ENCODE results near the gene AMBP. TPM values are rescaled to one million over a fixed set of nuclear protein-coding genes. Genes with fewer than 3 reads are reported as not detected.

Gene AMBP
- total and polyA plus RNA-seq, 2 of the 13 experiments (the other 11 are each of a cell fraction or from before 2014, with no cell fraction given), result 1,510 to 2,580 TPM

- no peak for TF ChIP-seq ZSCAN12 (CRISPR knock-in tag; IDR thresholded peaks at IDR 0.05)
- peak; percentile 31; the same call in 1 of the 2 replicates for TF ChIP-seq KDM4B (CRISPR knock-in tag; IDR thresholded peaks at IDR 0.05)
- no peak for TF ChIP-seq ZFP36L1 (CRISPR knock-in tag; IDR thresholded peaks at IDR 0.05)
- TF ChIP-seq PRDM15 (CRISPR knock-in tag; IDR thresholded peaks at IDR 0.05), result no peak
- no peak for TF ChIP-seq XRCC5 (optimal IDR thresholded peaks at IDR 0.05; ENCODE audit: low read length)
- TF ChIP-seq ZNF431 (CRISPR knock-in tag; IDR thresholded peaks at IDR 0.05; ENCODE audit: borderline replicate concordance, low read depth), result no peak
- no peak for TF ChIP-seq CAMTA2 (CRISPR knock-in tag; IDR thresholded peaks at IDR 0.05; ENCODE audit: borderline replicate concordance)
- TF ChIP-seq ISL2 (CRISPR knock-in tag; IDR thresholded peaks at IDR 0.05), result 0 out of 2 replicates have a peak, but pooled peaks have one; percentile 15
- no peak for TF ChIP-seq ZNF850 (CRISPR knock-in tag; conservative IDR thresholded peaks at IDR 0.05)
- TF ChIP-seq ZNF263 (CRISPR knock-in tag; IDR thresholded peaks at IDR 0.05), result no peak
- no peak for TF ChIP-seq ZFP36 (IDR thresholded peaks at IDR 0.05; ENCODE audit: borderline replicate concordance, low read depth, low read length, partially characterized antibody)
- no peak for TF ChIP-seq ZNF292 (CRISPR knock-in tag; IDR thresholded peaks at IDR 0.05; ENCODE audit: borderline replicate concordance, low read depth)
- TF ChIP-seq FOXK2 (IDR thresholded peaks at IDR 0.05), result no peak
- no peak for TF ChIP-seq ZNF143 (CRISPR knock-in tag; IDR thresholded peaks at IDR 0.05)
- no peak for TF ChIP-seq LCORL (IDR thresholded peaks at IDR 0.05)
- 0 out of 2 replicates have a peak, but pooled peaks have one; percentile 4 for TF ChIP-seq LCORL (CRISPR knock-in tag; IDR thresholded peaks at IDR 0.05)
- no peak for TF ChIP-seq ZNF317 (CRISPR knock-in tag; IDR thresholded peaks at IDR 0.05)
- no peak for TF ChIP-seq ZNF468 (CRISPR knock-in tag; IDR thresholded peaks at IDR 0.05)
- TF ChIP-seq ZSCAN9 (CRISPR knock-in tag; IDR thresholded peaks at IDR 0.05; ENCODE audit: borderline replicate concordance), result no peak
- TF ChIP-seq NR1H2 (CRISPR knock-in tag; IDR thresholded peaks at IDR 0.05; ENCODE audit: borderline replicate concordance, low read depth), result no peak
- TF ChIP-seq ZNF337 (CRISPR knock-in tag; IDR thresholded peaks at IDR 0.05; ENCODE audit: borderline replicate concordance, low read depth), result no peak
- TF ChIP-seq ZNF672 (CRISPR knock-in tag; IDR thresholded peaks at IDR 0.05), result no peak
- TF ChIP-seq MATR3 (CRISPR knock-in tag; IDR thresholded peaks at IDR 0.05), result no peak
- peak; percentile 36; the same call in 1 of the 2 replicates for TF ChIP-seq MED1 (CRISPR knock-in tag; IDR thresholded peaks at IDR 0.05)
- no peak for TF ChIP-seq HOXA7 (CRISPR knock-in tag; IDR thresholded peaks at IDR 0.05)
- no peak for TF ChIP-seq ZBTB21 (CRISPR knock-in tag; IDR thresholded peaks at IDR 0.05)
- TF ChIP-seq BCLAF1 (IDR thresholded peaks at IDR 0.05), result no peak
- no peak for TF ChIP-seq ZKSCAN5 (CRISPR knock-in tag; IDR thresholded peaks at IDR 0.05)
- TF ChIP-seq SRSF9 (IDR thresholded peaks at IDR 0.05; ENCODE audit: borderline replicate concordance, insufficient read depth, low read depth, low read length, poor library complexity, severe bottlenecking), result no peak
These were observed 39.5 kb upstream of the AMBP start (continued) for GRCh38 chr9:114117614-114117995.
